Measurements from ENCODE around the gene CYGB.

The CYGB gene

GRCh38 chr17:76541739-76542454, 4.4 kb upstream of the CYGB start:
- no peak overlapping the region for H3K4me3 ChIP-seq (ENCODE audit: low read depth, low read length)
- no peak for TF ChIP-seq CTCF (IDR thresholded peaks at IDR 0.05; ENCODE audit: low read depth, low read length)

GRCh38 chr17:76540381-76541300, 3.1 kb upstream of the CYGB start:
- no peak for TF ChIP-seq CTCF (IDR thresholded peaks at IDR 0.05; ENCODE audit: low read depth, low read length)
- peak overlapping the region; percentile 33; the same call in 1 of the 2 replicates for H3K4me3 ChIP-seq (ENCODE audit: low read depth, low read length)

- no peak for TF ChIP-seq CTCF (IDR thresholded peaks at IDR 0.05; ENCODE audit: low read depth, low read length)
- peak within 1 kb of the TSS; percentile 33; the same call in 1 of the 2 replicates for H3K4me3 ChIP-seq (ENCODE audit: low read depth, low read length)
Observed at GRCh38 chr17:76539631-76540271, 2.2 kb upstream of the CYGB start, which contains the start of gene PRCD. Gene PRCD (plus strand): TSS chr17:76540044. CDS start chr17:76540142, 98 bp downstream.

DNA sequence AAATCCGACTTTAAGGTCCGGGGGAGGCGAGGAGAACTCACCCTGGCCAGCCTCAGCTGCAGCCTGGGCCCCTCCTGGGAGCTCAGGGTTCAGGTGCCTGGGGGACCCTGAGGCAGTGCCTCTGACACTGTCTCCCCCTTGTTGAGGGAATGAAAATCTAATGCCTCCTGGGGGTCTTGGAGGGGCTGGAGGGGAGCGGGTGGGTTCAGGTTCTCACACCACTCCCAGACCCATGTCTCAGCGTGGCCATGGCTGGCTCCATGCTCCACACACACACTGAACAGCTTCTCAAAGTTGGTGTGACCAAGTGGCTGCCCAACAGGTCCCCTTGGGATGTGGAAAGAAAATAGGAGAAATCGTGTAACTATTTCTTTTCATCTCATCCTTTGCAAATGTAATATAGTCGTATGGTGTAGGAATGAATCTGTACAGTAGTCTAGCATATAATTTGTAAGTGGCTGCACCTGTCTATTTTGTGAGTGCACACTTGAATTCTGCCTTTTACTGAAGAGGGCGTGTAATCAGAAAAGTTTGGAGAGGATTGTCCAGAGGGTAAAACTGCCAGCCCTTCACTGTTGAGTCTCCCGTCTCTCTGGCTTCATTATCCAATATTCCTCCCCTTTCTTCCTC, 1.5 kb upstream of the CYGB start:
- no peak overlapping the region for H3K4me3 ChIP-seq (ENCODE audit: low read depth, low read length)

GRCh38 chr17:76538281-76538931, 897 bp upstream of the CYGB start:
- no peak for TF ChIP-seq CTCF (IDR thresholded peaks at IDR 0.05; ENCODE audit: low read depth, low read length)
- H3K4me3 ChIP-seq (ENCODE audit: low read depth, low read length) = peak overlapping the region; percentile 53

More for the DNA sequence above, 1.5 kb upstream of the CYGB start:
- no peak for TF ChIP-seq CTCF (IDR thresholded peaks at IDR 0.05; ENCODE audit: low read depth, low read length)

DNA sequence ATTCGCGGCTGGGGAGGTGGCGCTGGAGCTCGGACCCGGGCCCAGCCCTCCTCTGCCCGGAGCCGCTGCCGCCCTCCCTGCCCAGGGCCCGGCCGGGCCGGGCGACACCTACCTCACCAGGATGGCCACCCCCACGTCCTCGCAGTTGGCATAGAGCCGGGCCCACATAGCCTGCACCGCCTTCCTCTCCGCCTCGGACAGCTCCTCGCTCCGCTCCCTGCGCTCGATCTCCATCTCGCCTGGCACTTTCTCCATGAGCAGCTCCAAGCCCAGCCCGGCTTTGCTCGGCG, 276 bp downstream of the CYGB start:
- peak overlapping the region; percentile 53 for H3K4me3 ChIP-seq (ENCODE audit: low read depth, low read length)
- TF ChIP-seq CTCF (IDR thresholded peaks at IDR 0.05; ENCODE audit: low read depth, low read length) = no peak

Data from WI38 (cell line).